Upper lobe of right lung (tissue), 1 donor: ENCODE measurements around the gene CHRNA4. TPM values are rescaled to one million over a fixed set of nuclear protein-coding genes. Genes with fewer than 3 reads are reported as not detected.

Experiments
- ATAC-seq: fragments of 200-7000 bp; cut with Tn5 transposase; one replicate; pipeline ENCODE4 v1.9.1; 2020; ENCODE audit warnings: mild to moderate bottlenecking, moderate library complexity
- DNase-seq: peaks from one replicate; pipeline ENCODE4 v3.0.0-alpha.2; 2020
- H3K27ac ChIP-seq: fragments of 200-600 bp; one replicate; pipeline ENCODE4 v1.8.0; 2022
- H3K27me3 ChIP-seq: fragments of 200-600 bp; one replicate; pipeline ENCODE4 v1.8.0; 2022; ENCODE audit warnings: mild to moderate bottlenecking
- H3K36me3 ChIP-seq: fragments of 200-600 bp; one replicate; pipeline ENCODE4 v1.8.0; 2022
- H3K4me1 ChIP-seq: fragments of 200-600 bp; one replicate; pipeline ENCODE4 v1.8.0; 2022
- H3K4me3 ChIP-seq: fragments of 200-600 bp; one replicate; pipeline ENCODE4 v1.8.0; 2022; ENCODE audit warnings: mild to moderate bottlenecking
- H3K9me3 ChIP-seq: fragments of 200-600 bp; one replicate; pipeline ENCODE4 v1.8.0; 2022
- CTCF ChIP-seq: fragments of 200-600 bp; IDR thresholded peaks from one replicate; pipeline ENCODE4 v1.8.0; 2022; ENCODE audit warnings: antibody characterized with exemption
- intact Hi-C: fragments of 100-400 bp; cut with DNase I; formaldehyde crosslinking; loops from one replicate; pipeline ENCODE4 v1.11.0; 2022
- total RNA-seq: library from RNA; stranded (reverse); fragmentation: NEBNext Ultra II Directional; extraction: Animal tissue kit (Norgen Biotek cat#: 25700); gene quantifications from one replicate; pipeline ENCODE4 v1.2.1, GENCODE V29; 2021
- donor health status: DM: no; HTN: yes; CAD: no; lungs with severe emphysema.

The CHRNA4 gene
- total RNA-seq, 1 donor from 2014 or later = 0.06 TPM

- peaks cover 5% of the 10 kb centered on the region for H3K4me1 ChIP-seq
- H3K9me3 ChIP-seq = no peaks in the 10 kb centered on the region
- TF ChIP-seq CTCF = no peak
- intact Hi-C loops = no loop called here
- H3K27me3 ChIP-seq = peaks cover 10% of the 10 kb centered on the region
- no peak overlapping the region for H3K4me3 ChIP-seq
- ATAC-seq = no peak
- H3K36me3 ChIP-seq = no peaks in the 10 kb centered on the region
- peak; percentile 55 for DNase-seq
- H3K27ac ChIP-seq = no peak overlapping the region
Observed at GRCh38 chr20:63320616-63321147, 40.5 kb downstream of the CHRNA4 start.

- Histone ChIP-seq H3K4me3 (no peak overlapping the region), H3K9me3 (no peaks in the 10 kb centered on the region), H3K4me1 (peaks cover 5% of the 10 kb centered on the region), H3K36me3 (no peaks in the 10 kb centered on the region), H3K27ac (no peak overlapping the region), H3K27me3 (peaks cover 13% of the 10 kb centered on the region)
- intact Hi-C loops = no loop called here
- DNase-seq = peak; percentile 60
- TF ChIP-seq CTCF = no peak
- ATAC-seq = no peak
Observed at GRCh38 chr20:63320041-63320511, 41.1 kb downstream of the CHRNA4 start.

GRCh38 chr20:63319164-63320040 lies 41.7 kb downstream of the CHRNA4 start:
- Histone ChIP-seq H3K9me3 (no peaks in the 10 kb centered on the region), H3K36me3 (no peaks in the 10 kb centered on the region), H3K27ac (no peak overlapping the region), H3K27me3 (peaks cover 18% of the 10 kb centered on the region), H3K4me1 (peaks cover 5% of the 10 kb centered on the region), H3K4me3 (no peak overlapping the region)
- no peak for TF ChIP-seq CTCF
- intact Hi-C loops = no loop called here
- peak; percentile 54 for DNase-seq
- no peak for ATAC-seq

GRCh38 chr20:63318391-63319163 lies 42.6 kb downstream of the CHRNA4 start:
- ATAC-seq (no peak), DNase-seq (peak; percentile 50)
- Histone ChIP-seq H3K9me3 (no peaks in the 10 kb centered on the region), H3K36me3 (no peaks in the 10 kb centered on the region), H3K27ac (no peak overlapping the region), H3K4me1 (peaks cover 5% of the 10 kb centered on the region), H3K4me3 (no peak overlapping the region), H3K27me3 (peaks cover 19% of the 10 kb centered on the region)
- intact Hi-C loops = no loop called here
- TF ChIP-seq CTCF = no peak

GRCh38 chr20:63317601-63318291 lies 43.4 kb downstream of the CHRNA4 start:
- Histone ChIP-seq H3K9me3 (no peaks in the 10 kb centered on the region), H3K36me3 (no peaks in the 10 kb centered on the region), H3K4me3 (no peak overlapping the region), H3K27ac (no peak overlapping the region), H3K4me1 (peaks cover 5% of the 10 kb centered on the region), H3K27me3 (peaks cover 19% of the 10 kb centered on the region)
- ATAC-seq (no peak), DNase-seq (peak; percentile 50)
- intact Hi-C loops = no loop called here
- TF ChIP-seq CTCF = no peak
